Muscle layer of duodenum (tissue), 2 donors: ENCODE measurements around the gene C7orf33.

ENCODE experiments used
- H3K27ac ChIP-seq: one replicate; pipeline ENCODE4 v1.7.0; 2013; ENCODE audit warnings: mild to moderate bottlenecking, low read length
- H3K27me3 ChIP-seq: one replicate; pipeline ENCODE4 v1.7.0; 2013; ENCODE audit warnings: low read depth, mild to moderate bottlenecking, control low read depth, low read length
- H3K36me3 ChIP-seq, 2 donors: one replicate each; pipeline ENCODE4 v1.7.0; 2013; ENCODE audit warnings: low read length in 2 of 2, control low read depth in 1 of 2, mild to moderate bottlenecking in 1 of 2; ENCODE audit not compliant: insufficient read depth in 2 of 2, control insufficient read depth in 1 of 2
- H3K4me1 ChIP-seq, 2 donors: one replicate each; pipeline ENCODE4 v1.7.0; 2013; ENCODE audit warnings: low read length in 2 of 2, mild to moderate bottlenecking in 2 of 2, control low read depth in 1 of 2, moderate library complexity in 1 of 2; ENCODE audit not compliant: insufficient read depth in 2 of 2, control insufficient read depth in 1 of 2
- H3K4me3 ChIP-seq, 2 donors: one replicate each; pipeline ENCODE4 v1.7.0; 2013; ENCODE audit warnings: low read length in 2 of 2, low read depth in 1 of 2, mild to moderate bottlenecking in 1 of 2
- H3K9me3 ChIP-seq, 2 donors: one replicate each; pipeline ENCODE4 v1.7.0; 2013; ENCODE audit warnings: low read length in 2 of 2, control low read depth in 1 of 2, mild to moderate bottlenecking in 1 of 2; ENCODE audit not compliant: control insufficient read depth in 1 of 2
- donor health status: healthy.

The C7orf33 gene

DNA sequence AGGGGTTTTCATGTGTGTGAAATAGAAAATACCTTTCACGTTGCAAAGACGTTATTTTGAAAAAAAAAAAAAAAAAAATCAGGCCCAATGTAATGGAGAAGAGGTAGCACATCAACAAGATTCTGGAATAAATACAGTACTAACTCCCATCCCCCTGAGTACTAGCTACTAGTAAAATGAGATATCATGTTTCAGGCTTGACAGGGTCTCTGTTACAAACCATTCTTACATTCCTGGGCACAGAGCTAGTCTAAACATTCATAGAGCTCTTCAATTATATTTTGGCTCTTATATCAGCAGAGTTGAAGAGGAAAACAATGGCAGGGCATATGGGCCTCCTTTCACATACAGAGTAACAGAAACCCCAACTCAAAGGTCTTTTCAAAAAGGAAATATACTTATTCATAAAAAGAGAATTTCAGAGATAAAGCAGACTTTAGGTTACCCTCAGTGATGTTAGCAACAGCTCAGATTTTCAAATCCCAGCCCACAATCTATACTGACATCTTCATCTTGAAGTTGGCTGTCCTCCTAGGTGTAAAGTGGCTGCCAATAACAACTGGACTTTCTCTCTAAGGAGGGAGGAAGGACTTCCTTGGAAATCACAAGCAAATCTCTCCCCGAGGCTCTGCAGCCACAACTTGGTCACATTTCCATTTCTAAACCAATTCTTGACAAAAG lies 18.6 kb downstream of the C7orf33 start:
- Histone ChIP-seq H3K4me1 (peaks cover 0 to 9% of the 10 kb centered on the region in 2 donors), H3K27ac (no peak overlapping the region), H3K27me3 (no peaks in the 10 kb centered on the region), H3K9me3 (no peaks in the 10 kb centered on the region), H3K4me3 (no peak overlapping the region), H3K36me3 (no peaks in the 10 kb centered on the region)

- Histone ChIP-seq H3K4me3 (no peak overlapping the region), H3K27ac (no peak overlapping the region), H3K4me1 (peaks cover 0 to 9% of the 10 kb centered on the region in 2 donors), H3K27me3 (no peaks in the 10 kb centered on the region), H3K36me3 (no peaks in the 10 kb centered on the region), H3K9me3 (no peaks in the 10 kb centered on the region)
Measured at GRCh38 chr7:148611692-148612091, 21.1 kb downstream of the C7orf33 start.

- no peaks in the 10 kb centered on the region for H3K36me3 ChIP-seq
- no peaks in the 10 kb centered on the region for H3K4me1 ChIP-seq
- no peak overlapping the region for H3K4me3 ChIP-seq
- H3K27ac ChIP-seq: no peak overlapping the region
- no peaks in the 10 kb centered on the region for H3K27me3 ChIP-seq
- H3K9me3 ChIP-seq: no peaks in the 10 kb centered on the region
Measured at GRCh38 chr7:148615085-148615730, 24.6 kb downstream of the C7orf33 start.

- no peak overlapping the region for H3K4me3 ChIP-seq
- H3K27ac ChIP-seq: no peak overlapping the region
- H3K27me3 ChIP-seq: no peaks in the 10 kb centered on the region
- no peaks in the 10 kb centered on the region for H3K9me3 ChIP-seq
- no peaks in the 10 kb centered on the region for H3K4me1 ChIP-seq
- H3K36me3 ChIP-seq: no peaks in the 10 kb centered on the region
Measured at GRCh38 chr7:148620749-148621359, 30.3 kb downstream of the C7orf33 start.

DNA sequence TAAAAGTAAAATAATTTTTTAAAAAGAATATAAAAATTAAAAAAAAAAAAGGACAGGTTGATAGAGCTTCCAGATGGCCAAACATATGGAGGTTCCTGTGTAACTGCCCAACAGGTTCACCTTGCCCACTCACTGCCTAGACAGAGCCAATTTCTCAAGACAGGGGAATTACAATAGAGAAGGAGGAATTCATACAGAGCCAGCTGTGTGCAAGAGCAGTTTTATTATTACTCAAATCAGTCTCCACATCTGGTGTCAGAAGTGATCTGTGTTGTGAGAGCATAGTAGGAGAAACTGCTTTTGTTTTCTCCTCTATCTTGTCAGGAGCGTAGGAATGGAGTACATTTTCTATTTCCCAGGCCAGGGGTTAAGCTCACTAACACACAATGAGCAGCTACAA lies 31.0 kb downstream of the C7orf33 start:
- Histone ChIP-seq H3K27me3 (no peaks in the 10 kb centered on the region), H3K27ac (no peak overlapping the region), H3K36me3 (no peaks in the 10 kb centered on the region), H3K4me3 (no peak overlapping the region), H3K4me1 (no peaks in the 10 kb centered on the region), H3K9me3 (no peaks in the 10 kb centered on the region)

DNA sequence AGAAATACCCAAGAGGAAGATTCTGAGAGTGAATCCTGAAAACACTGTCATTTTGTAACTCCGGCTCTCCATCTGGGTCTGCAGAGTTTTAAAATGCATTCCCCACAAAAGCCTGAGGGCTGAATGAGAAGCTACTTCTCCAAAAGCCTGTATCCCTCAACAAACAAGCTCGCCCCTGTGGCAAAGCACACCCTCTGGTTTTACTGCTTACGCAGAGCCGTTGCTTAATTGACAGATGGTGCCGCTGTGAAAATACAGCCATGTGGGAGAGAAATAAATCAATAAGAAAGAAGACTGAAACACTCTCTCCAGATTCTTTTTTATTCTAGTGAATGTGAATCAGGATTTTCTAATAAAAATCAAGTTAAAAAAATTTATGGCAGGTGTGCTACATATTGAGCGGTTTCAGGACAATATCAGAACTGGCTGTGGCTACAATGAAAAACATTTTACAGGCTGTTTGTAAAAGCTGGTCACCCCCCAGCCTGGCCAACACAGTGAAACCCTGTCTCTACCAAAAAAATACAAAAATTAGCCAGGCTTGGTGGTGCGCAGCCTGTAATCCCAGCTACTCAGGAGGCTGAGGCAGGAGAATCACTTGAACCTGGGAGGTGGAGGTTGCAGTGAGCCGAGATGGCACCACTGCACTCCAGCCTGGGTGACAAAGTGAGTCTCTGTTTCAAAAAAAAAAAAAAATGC lies 32.5 kb downstream of the C7orf33 start:
- Histone ChIP-seq H3K9me3 (no peaks in the 10 kb centered on the region), H3K36me3 (no peaks in the 10 kb centered on the region), H3K27me3 (no peaks in the 10 kb centered on the region), H3K4me1 (no peaks in the 10 kb centered on the region), H3K4me3 (no peak overlapping the region), H3K27ac (no peak overlapping the region)

- H3K4me3 ChIP-seq: no peak overlapping the region
- no peaks in the 10 kb centered on the region for H3K4me1 ChIP-seq
- no peaks in the 10 kb centered on the region for H3K9me3 ChIP-seq
- H3K27me3 ChIP-seq: no peaks in the 10 kb centered on the region
- no peaks in the 10 kb centered on the region for H3K36me3 ChIP-seq
- no peak overlapping the region for H3K27ac ChIP-seq
Measured at GRCh38 chr7:148623586-148624282, 33.2 kb downstream of the C7orf33 start.

GRCh38 chr7:148624735-148625134 lies 34.2 kb downstream of the C7orf33 start:
- H3K27me3 ChIP-seq: no peaks in the 10 kb centered on the region
- H3K4me1 ChIP-seq: no peaks in the 10 kb centered on the region
- no peaks in the 10 kb centered on the region for H3K36me3 ChIP-seq
- no peaks in the 10 kb centered on the region for H3K9me3 ChIP-seq
- no peak overlapping the region for H3K4me3 ChIP-seq
- no peak overlapping the region for H3K27ac ChIP-seq

GRCh38 chr7:148625342-148625741 lies 34.8 kb downstream of the C7orf33 start:
- Histone ChIP-seq H3K9me3 (no peaks in the 10 kb centered on the region), H3K4me1 (no peaks in the 10 kb centered on the region), H3K27me3 (no peaks in the 10 kb centered on the region), H3K36me3 (no peaks in the 10 kb centered on the region), H3K27ac (no peak overlapping the region), H3K4me3 (no peak overlapping the region)

- H3K27me3 ChIP-seq: no peaks in the 10 kb centered on the region
- no peaks in the 10 kb centered on the region for H3K36me3 ChIP-seq
- H3K4me3 ChIP-seq: no peak overlapping the region
- no peaks in the 10 kb centered on the region for H3K4me1 ChIP-seq
- no peaks in the 10 kb centered on the region for H3K9me3 ChIP-seq
- no peak overlapping the region for H3K27ac ChIP-seq
Measured at GRCh38 chr7:148626828-148627227, 36.3 kb downstream of the C7orf33 start.

GRCh38 chr7:148628011-148628410 lies 37.4 kb downstream of the C7orf33 start:
- Histone ChIP-seq H3K27ac (no peak overlapping the region), H3K27me3 (no peaks in the 10 kb centered on the region), H3K4me3 (no peak overlapping the region), H3K4me1 (no peaks in the 10 kb centered on the region), H3K36me3 (no peaks in the 10 kb centered on the region), H3K9me3 (no peaks in the 10 kb centered on the region)
